Left lung (tissue), 10 donors: ENCODE results near the gene RHEB. TPM values are rescaled to one million over a fixed set of nuclear protein-coding genes. Genes with fewer than 3 reads are reported as not detected.
A peak's percentile ranks its signal among the peaks of the same experiment; 100 is the strongest.

Source experiments
- ATAC-seq: fragments of 200-7000 bp; cut with Tn5 transposase; one replicate; pipeline ENCODE4 v1.9.1; 2020; ENCODE audit warnings: moderate library complexity
- DNase-seq, 4 donors: peaks; one replicate each; pipeline ENCODE4 v3.0.0-alpha.2; 2013 to 2020
- H3K27ac ChIP-seq, 2 donors: fragments of 200-600 bp; sonication (generic) in 1 of 2; one replicate each; pipeline versions ENCODE4 v1.5.0 to v1.8.0; 2020 to 2021
- H3K27me3 ChIP-seq, 2 donors: fragments of 200-600 bp; sonication (generic) in 1 of 2; one replicate each; pipeline versions ENCODE4 v1.5.0 to v1.8.0; 2020 to 2021
- H3K36me3 ChIP-seq, 2 donors: fragments of 200-600 bp; sonication (generic) in 1 of 2; one replicate each; pipeline versions ENCODE4 v1.5.0 to v1.8.0; 2020 to 2021
- H3K4me1 ChIP-seq, 2 donors: fragments of 200-600 bp; one replicate each; pipeline ENCODE4 v1.8.0; 2021
- H3K4me3 ChIP-seq, 2 donors: fragments of 200-600 bp; sonication (generic) in 1 of 2; one replicate each; pipeline versions ENCODE4 v1.5.0 to v1.8.0; 2020 to 2021; ENCODE audit warnings: mild to moderate bottlenecking in 1 of 2
- H3K9me3 ChIP-seq, 2 donors: fragments of 200-600 bp; sonication (generic) in 1 of 2; one replicate each; pipeline versions ENCODE4 v1.5.0 to v1.8.0; 2020 to 2021
- CTCF ChIP-seq, 2 donors: fragments of 200-600 bp; sonication (generic) in 1 of 2; IDR thresholded peaks; one replicate each; pipeline versions ENCODE4 v1.5.0 to v1.8.0; 2021; ENCODE audit warnings: antibody characterized with exemption in 2 of 2
- intact Hi-C, 2 donors: fragments of 100-400 bp; cut with DNase I; formaldehyde crosslinking; loops; one replicate each; pipeline versions ENCODE4 v1.11.2 to v1.14.2; 2022
- polyA plus RNA-seq, 6 donors: library from polyadenylated mRNA; unstranded; fragments of 120-200 nt; gene quantifications; one replicate each; pipeline ENCODE4 v1.2.1, GENCODE V29; 2013; ENCODE audit not compliant: insufficient read length in 6 of 6
- total RNA-seq, 2 donors: library from RNA; stranded (reverse); fragmentation: NEBNext Ultra II Directional; extraction: Animal tissue kit (Norgen Biotek cat#: 25700); gene quantifications; one replicate each; pipeline ENCODE4 v1.2.1, GENCODE V29; 2021
- donor health status: DM: no; HTN: yes; CAD: no.
- donor health status: DM: no; HTN: no; CAD: no.

RHEB gene
- total and polyA plus RNA-seq, 8 donors = 85.3 to 110 (median 105) TPM

DNA sequence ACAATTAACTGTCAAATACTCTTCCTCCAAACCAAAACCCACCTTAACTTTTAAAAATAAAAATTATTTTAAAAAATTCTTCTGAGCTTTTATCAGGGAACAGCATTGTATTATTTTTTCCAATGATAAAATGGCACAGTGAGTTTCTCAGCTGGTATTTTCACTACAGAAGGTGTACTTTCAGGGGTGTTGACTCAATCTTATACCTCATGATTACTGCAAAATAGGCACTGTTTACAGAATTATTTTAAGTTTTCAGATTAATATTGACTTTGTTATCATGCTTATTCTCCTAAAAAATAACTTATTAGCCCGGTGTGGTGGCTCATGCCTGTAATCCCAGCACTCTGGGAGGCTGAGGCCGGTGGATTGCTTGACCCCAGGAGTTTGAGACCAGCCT, 24.3 kb downstream of the RHEB start:
- no peak overlapping the region for H3K27ac ChIP-seq
- H3K9me3 ChIP-seq = no peaks in the 10 kb centered on the region
- H3K27me3 ChIP-seq = no peaks in the 10 kb centered on the region
- H3K4me3 ChIP-seq = no peak overlapping the region
- TF ChIP-seq CTCF (IDR thresholded peaks at IDR 0.05) = no peak
- no peak for ATAC-seq
- DNase-seq = no peak
- peaks cover 0 to 5% of the 10 kb centered on the region in 2 donors for H3K36me3 ChIP-seq
- intact Hi-C loops = no loop called here
- H3K4me1 ChIP-seq = peaks cover 11 to 45% of the 10 kb centered on the region in 2 donors

DNA sequence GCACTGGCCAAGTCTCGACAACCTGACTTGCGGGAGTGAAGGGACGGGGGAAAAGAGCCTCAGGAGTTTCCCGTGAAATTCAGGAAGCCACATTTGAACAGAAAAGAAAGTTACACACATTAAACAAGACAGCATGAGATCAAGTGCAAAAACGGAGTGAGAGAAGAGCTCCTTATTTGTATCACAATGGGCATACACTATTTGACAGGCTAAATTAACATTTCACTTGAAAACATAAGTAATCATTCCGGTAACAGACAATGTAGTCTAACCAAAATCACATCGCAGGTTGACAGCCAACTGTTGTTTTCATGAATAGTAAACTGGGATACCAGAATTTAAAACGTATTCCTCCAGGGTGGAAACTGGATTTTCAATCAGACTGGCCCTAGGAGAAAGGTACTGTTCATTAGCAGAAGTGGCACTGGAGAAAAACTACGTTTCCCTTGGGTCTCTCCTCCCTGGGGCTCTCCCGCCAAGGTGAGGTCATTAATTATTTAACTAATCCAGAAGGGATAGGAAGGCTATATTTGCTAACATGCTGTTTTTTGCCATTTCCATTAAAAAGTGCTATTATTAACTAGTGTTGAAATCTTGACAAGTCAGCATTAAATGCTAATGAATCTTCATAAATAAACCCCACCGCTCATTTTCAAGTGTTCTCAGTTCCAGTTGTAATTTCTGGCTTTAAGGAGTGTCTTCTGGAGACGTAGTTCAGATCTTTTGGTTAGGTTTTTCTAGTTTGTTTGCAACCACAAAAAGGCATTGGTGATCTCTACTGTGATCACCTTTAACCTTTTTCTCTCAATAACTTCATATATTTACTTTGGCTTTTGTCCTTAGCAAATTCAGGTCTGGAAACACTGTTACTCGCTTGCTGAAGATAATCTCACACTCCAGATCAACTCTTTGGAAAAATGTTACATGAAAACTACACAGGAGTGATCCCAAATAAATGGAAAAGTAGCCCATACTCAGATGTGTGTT, 25.1 kb downstream of the RHEB start:
- Histone ChIP-seq H3K27me3 (no peaks in the 10 kb centered on the region), H3K27ac (no peak overlapping the region), H3K4me1 (peaks cover 11 to 43% of the 10 kb centered on the region in 2 donors), H3K4me3 (no peak overlapping the region), H3K9me3 (no peaks in the 10 kb centered on the region), H3K36me3 (peaks cover 0 to 13% of the 10 kb centered on the region in 2 donors)
- ATAC-seq (peak; percentile 64), DNase-seq (no peak)
- TF ChIP-seq CTCF (IDR thresholded peaks at IDR 0.05) = no peak
- intact Hi-C loops = no loop called here

DNA sequence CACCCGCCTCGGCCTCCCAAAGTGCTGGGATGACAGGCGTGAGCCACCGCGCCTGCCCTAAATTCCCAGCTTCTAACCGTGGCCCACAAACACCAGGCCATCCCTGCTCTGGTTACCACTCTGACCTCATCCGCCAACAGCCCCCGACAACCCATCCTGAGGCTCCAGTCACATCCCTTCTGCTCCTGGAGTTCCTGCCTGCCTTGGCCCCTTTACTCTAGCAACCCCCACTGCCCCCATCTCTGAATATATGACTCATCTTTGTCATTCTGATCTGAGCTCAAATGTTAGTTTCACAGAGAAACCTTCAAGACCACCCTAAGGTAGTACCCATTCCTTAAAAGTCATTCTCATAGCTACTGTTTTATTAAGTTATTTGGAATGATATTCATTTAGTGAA, 26.6 kb downstream of the RHEB start:
- H3K4me3 ChIP-seq = no peak overlapping the region
- H3K4me1 ChIP-seq = peaks cover 11 to 37% of the 10 kb centered on the region in 2 donors
- no peak overlapping the region for H3K27ac ChIP-seq
- H3K27me3 ChIP-seq = no peaks in the 10 kb centered on the region
- no peaks in the 10 kb centered on the region for H3K9me3 ChIP-seq
- no peak for TF ChIP-seq CTCF (IDR thresholded peaks at IDR 0.05)
- intact Hi-C loops = no loop called here
- no peak for DNase-seq
- ATAC-seq = no peak
- peaks cover 0 to 27% of the 10 kb centered on the region in 2 donors for H3K36me3 ChIP-seq

DNA sequence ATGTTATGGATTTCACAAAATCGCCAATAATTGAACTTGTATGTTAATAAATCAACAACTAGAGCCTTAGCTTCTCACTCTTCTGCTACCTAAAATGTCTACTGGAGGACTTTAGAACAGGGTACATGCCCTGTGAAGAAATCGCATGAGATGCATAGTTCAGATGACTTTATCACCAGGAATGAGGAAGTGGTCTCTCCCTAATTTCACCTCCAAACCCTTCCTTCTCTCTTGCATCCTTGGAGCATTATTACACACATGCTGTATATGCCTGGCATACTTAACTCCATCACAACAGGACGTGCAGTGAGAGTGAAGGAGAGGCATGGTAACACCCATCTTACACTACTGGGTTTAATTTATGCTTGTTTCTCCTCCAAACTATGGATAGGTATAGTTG, 27.8 kb downstream of the RHEB start:
- intact Hi-C loops = no loop called here

More for the DNA sequence above, 27.8 kb downstream of the RHEB start:
- Histone ChIP-seq H3K4me3 (no peak overlapping the region), H3K27ac (peak overlapping the region in 1 of 2 donors; percentile 29), H3K9me3 (no peaks in the 10 kb centered on the region), H3K27me3 (no peaks in the 10 kb centered on the region), H3K36me3 (peaks cover 0 to 38% of the 10 kb centered on the region in 2 donors), H3K4me1 (peaks cover 11 to 41% of the 10 kb centered on the region in 2 donors)
- peak; percentile 69 for ATAC-seq
- no peak for DNase-seq
- TF ChIP-seq CTCF (IDR thresholded peaks at IDR 0.05) = no peak
